DMS53 treated with DMSO at 0.1 percent for 48 hours (cell line): ENCODE results near the gene GP1BB.
"Not testable (repeated sequence)": the region's sequence is repeated elsewhere in the genome, so short reads cannot be mapped to it uniquely, and the experiment has no call there.

Source experiments
- DNase-seq: peaks from one replicate; lab custom pipeline; 2025; ENCODE audit not compliant: unreplicated experiment; lab: John Stamatoyannopoulos, UW

GP1BB gene

GRCh38 chr22:19693581-19693980 is 29.8 kb upstream of the GP1BB start:
- no peak for DNase-seq

DNA sequence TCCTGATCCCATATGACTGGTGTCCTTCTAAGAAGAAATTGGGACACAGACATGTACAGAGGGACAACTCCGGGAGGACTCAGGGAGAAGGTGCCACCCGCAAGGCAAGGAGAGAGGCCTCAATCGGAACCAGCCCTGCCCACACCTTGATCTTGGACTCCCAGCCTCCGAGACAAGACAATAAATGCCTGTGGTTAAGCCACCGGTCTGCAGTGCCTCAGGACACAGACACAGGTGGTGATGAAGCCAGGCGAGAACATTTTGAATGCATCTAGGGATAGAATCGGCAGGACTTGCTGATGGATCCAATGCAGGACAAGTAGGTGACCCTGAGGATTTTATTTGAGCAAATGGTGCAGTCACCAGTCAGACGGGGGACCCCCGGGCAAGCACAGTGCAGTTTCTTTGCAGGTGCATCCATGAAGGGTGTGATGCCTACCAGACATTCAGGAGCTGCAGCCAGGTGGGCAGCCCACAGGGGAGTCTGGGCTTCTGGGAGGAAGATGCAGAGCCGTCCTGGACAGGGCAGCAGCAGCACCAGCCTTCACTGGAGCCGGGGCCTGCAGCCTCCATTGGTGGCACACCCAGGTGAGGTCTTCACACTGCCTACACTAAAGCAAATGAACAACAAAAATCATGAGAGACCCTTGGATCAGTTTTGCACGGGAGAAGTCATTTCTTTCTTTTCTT is 29.2 kb upstream of the GP1BB start:
- DNase-seq: no peak

DNA sequence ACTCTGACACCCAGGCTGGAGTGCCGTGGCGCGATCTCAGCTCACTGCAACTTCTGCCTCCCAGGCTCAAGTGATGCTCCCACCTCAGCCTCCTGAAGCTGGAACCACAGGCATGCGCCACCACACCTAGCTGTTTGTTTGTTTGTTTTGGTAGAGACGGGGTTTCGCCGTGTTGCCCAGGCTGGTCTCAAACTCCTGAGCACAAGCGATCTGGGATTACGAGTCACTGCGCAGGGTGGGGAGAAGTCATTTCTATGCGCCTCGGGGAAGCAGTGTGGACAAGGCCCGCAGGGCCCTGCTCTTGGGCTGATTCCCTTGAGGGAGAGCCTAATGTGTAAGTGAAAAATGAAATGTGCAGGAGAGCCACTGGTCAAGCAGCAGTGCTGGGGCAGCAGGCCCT is 28.6 kb upstream of the GP1BB start:
- DNase-seq: no peak

- DNase-seq: no peak
Measured at GRCh38 chr22:19696504-19697276, 26.6 kb upstream of the GP1BB start.

- not testable (repeated sequence) for DNase-seq
Measured at GRCh38 chr22:19697871-19698270, 25.5 kb upstream of the GP1BB start.

DNA sequence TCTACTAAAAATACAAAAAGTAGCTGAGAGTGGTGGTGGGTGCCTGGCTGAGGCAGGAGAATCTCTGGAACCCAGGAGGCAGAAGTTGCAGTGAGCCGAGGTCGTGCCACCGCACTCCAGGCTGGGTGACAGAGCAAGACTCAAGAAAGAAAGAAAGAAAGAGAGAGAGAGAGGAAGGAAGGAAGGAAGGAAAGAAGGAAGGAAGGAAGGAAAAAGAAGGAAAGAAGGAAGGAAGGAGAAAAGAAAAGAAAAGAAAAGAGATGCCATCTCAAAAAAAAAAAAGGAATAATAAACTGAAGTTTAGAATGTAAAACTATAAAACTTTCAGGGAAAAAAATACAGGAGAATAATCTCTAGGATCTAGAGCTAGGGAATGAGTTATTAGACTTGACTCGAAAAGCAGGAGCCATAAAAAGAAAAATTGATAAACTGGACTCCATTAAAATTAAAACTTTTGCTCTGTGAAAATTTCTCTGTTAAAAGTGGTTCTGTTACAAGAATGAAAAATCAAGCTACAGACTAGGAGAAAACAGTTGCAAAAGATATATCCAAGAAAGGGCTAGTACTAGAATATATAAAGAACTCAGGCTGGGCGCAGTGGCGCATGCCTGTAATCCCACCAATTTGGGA is 22.4 kb upstream of the GP1BB start:
- no peak for DNase-seq

GRCh38 chr22:19701420-19702145 is 21.8 kb upstream of the GP1BB start:
- DNase-seq: no peak

DNA sequence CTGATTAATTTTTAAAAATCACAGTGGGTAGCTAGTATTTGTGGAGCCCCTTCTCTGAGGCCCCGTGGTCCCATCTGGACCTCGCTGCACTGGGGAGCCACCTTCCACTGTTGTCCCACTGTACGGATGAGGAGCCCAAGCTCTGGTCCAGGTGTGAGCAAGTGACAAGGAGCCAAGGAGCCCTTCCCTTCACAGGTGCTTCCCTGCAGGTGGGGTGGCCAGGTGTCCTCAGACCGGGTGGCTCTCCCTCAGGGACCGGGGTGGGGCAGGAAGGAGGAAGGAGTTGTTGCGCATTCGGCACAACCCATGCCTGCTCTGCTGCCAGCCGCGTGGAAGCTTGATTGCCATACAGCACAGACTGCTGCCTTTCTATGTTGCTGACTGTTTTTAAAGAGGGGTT is 19.5 kb upstream of the GP1BB start:
- no peak for DNase-seq

GRCh38 chr22:19704355-19705015 is 18.9 kb upstream of the GP1BB start:
- DNase-seq: no peak

- DNase-seq: no peak
Measured at GRCh38 chr22:19705181-19705934, 18.0 kb upstream of the GP1BB start.

DNA sequence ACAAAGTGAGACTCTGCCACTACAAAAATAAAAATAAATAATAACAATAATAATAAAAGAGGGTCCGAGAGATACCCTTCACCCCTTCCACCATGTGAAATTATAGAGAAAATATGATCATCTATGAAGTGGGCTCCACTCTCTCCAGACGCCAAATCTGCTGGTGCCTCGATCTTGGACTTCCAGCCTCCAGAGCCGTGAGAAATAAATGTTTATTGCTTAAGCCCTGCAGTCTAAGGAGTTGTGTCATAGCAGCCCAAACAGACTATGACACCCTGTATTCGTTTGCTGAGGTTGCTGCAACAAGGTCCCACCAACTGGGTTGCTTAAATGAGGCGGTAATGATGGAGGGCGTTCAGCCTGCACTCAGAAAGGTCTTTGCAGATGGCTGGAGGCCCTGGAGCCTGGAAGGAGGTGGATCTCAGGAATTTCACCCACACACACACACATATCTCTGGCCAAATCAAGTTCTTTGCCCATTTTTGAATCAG is 16.6 kb upstream of the GP1BB start:
- no peak for DNase-seq

DNA sequence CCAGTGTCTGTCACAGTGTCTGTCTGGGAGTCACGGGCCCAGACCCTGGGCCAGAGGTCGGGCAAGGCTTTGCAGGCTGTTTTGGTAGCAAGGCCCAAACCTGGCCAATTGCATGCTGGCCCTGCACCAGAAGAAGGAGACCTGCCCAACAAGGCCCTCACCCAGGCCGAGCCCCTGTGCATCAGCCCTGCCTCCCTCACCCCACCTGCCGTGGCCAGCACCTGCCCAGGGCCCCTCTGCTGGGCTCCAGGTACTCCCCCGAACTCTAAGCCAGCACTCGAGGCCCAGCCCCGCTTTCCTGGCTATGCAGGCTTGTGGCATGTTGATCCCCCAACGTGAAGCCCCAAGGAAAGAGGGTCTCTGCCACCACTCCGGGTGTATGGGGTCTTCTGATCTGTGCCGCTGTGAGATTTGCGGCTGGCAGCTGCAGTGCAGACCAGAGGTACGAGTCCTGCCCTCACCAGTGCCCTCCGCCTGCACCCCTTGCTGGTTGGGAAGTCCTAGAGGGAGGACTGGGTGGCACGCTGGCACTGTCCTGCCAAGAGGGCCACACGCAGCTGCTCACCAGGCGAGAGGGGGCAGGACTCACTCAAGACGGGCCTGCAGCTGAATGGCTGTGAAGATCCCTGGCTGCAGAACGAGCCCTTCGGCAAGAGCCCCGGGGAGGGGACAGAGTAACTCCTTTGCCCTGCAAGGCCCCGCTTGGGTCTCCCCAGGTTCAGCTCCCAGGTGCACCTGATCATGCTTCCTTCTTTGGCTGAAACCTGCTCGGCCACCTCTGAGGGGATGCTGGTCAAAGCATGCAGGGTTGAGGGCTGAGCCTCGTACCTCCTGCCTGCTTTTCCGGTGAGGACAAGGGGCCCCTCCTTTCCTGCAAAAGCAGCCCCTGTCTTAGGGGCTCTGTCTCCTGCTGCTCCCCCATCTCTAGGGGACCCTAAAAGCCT is 15.7 kb upstream of the GP1BB start:
- no peak for DNase-seq

DNA sequence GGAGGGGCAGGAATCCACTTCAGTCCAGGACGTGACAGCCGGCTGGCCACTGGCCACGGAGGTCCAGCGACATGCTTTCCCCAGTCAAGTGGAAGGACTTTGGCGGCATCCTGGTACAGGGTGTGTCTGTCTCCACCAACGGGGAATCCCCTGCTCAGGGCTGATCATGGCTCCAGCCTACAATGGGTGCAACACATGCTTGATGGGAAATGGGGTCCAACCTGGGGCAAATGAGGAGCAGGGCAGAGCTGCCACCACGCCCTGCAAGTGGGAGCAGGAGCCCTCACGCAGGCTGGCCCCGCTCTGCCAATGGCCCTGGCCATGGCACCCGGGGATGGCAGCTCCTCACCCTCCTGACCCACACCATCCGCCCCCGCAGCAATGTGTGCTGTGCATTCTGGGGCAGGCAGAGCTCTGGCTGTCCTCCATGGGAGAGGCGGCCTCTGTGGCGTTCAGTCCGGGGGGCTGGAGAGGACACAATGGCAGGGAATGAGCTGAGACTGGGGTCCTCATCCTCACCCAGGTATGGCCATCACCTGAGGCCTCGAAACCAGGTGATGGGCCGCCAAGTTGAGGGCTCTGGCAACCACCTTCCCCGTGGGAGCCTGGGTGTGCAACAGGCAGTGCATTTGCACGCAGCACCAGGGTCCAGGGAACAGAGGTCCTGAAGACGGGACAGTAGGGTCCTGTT is 14.9 kb upstream of the GP1BB start:
- DNase-seq: no peak

DNA sequence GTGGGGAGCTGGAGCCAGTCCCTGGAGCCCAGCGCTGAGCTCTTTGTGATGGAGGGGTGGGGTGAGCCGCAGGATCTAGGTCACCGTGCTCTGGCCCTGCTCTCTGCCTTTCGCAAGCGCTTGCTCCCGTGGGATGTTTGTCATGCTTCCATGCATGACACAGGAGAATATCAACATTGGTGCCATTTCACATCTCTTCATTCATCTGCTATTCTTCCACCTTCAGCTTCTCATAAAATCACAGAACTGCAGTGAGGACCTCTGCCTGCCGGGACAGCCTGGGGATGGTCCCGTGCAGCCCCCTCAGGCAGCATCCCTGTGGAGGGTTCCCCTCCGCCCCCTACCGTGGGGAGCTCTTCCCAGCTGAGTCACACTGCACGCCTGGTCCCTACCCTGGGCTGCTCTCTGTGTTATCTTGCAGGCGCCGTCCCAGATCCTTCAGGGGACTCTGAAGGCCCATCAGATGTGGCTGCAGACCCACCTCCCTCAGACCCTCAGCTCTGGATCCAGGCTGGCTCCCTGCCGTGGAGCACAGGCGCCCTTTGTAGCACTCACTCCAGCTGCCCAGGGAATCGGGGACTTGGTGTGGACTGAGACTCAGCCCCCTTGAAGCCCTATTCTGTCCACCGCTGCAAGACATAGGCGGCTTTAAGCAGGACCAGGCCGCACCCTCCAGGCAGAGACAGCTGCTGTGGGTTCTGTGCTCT is 14.1 kb upstream of the GP1BB start:
- DNase-seq: no peak

- no peak for DNase-seq
Measured at GRCh38 chr22:19710020-19710768, 13.1 kb upstream of the GP1BB start.

DNA sequence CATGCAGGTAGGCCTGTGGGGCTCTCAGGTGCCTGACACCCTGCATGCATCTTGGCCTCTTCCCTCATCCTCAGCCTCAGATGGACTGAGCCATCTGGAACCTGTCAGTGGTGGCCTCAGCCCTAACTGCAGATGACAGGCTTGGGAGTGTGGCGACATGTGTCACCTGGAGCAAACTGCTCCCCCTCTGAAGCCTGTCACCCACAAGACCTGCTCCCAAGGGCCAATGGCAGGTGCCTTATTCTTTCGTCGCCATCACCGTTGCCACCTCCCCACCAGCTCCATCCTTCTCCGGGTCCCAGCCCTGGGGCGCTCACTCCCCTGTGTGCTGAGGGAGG is 12.6 kb upstream of the GP1BB start:
- DNase-seq: no peak

GRCh38 chr22:19713245-19713644 is 10.1 kb upstream of the GP1BB start:
- DNase-seq: no peak
